Stimulated activated naive CD8-positive, alpha-beta T cell treated with anti-CD3 and anti-CD28 coated beads, Interleukin-15, Interleukin-2, amounts not matched to agents 100 ng/mL and 50 ng/mL, for 24 hours (primary cell): ENCODE measurements around the gene EPHA1.
A peak's percentile ranks its signal among the peaks of the same experiment; 100 is the strongest.

Experiments
- H3K27ac Mint-ChIP-seq: one replicate; pipeline ENCODE4 v1.8.0; 2021; ENCODE audit warnings: mild to moderate bottlenecking, mixed read lengths
- H3K27me3 Mint-ChIP-seq: one replicate; pipeline ENCODE4 v1.8.0; 2021; ENCODE audit warnings: mixed read lengths
- H3K36me3 Mint-ChIP-seq: one replicate; pipeline ENCODE4 v1.8.0; 2021; ENCODE audit warnings: low read depth, mixed read lengths
- H3K4me1 Mint-ChIP-seq: one replicate; pipeline ENCODE4 v1.8.0; 2021; ENCODE audit warnings: low read depth, mixed read lengths
- H3K4me3 Mint-ChIP-seq: one replicate; pipeline ENCODE4 v1.8.0; 2021; ENCODE audit warnings: mild to moderate bottlenecking, mixed read lengths
- H3K9me3 Mint-ChIP-seq: one replicate; pipeline ENCODE4 v1.8.0; 2021; ENCODE audit warnings: mixed read lengths

The EPHA1 gene

DNA sequence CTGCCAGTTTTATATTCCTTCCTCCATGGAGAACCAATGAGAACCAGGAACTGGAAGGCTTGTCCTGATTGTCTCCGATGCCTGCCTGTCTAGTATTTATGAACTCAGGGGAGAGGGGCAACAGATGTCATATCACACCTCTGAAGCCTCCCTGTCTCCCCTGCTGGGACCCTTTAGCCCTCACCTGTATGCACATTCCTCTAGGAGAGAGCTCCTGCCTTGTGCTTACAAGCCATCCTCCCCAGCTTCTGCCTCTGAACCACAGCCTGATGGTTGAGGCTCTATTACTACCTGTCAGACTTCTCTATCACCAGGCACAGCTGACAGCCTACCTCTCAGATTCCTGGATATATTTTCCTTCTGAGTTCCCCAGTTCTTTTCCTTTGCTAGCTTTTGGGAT, 40.3 kb downstream of the EPHA1 start:
- Mint-ChIP-seq H3K36me3 (no peaks in the 10 kb centered on the region), H3K4me1 (peaks cover 25% of the 10 kb centered on the region), H3K9me3 (no peaks in the 10 kb centered on the region), H3K27ac (no peak overlapping the region), H3K27me3 (peaks cover 23% of the 10 kb centered on the region), H3K4me3 (no peak overlapping the region)

DNA sequence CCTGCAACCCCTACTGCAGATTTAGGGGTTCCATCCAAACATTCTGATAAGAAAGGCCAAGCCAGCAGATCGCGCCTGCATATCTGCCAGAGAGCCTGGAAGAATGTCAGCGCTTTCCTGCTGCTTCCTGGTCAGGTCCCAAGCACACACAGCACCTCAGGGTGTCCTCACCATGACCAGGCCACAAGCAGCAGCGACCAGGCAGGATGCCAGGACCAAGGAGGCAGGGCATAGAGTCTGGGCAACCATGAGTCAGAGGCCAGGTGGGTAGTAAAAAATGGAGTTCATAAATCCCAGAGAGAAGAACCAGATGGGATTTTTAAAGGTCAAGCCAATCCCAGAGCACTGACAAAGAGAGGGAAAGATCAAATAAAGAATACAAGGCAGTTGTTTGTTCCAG, 40.7 kb downstream of the EPHA1 start:
- Mint-ChIP-seq H3K4me3 (no peak overlapping the region), H3K27ac (no peak overlapping the region), H3K9me3 (no peaks in the 10 kb centered on the region), H3K36me3 (no peaks in the 10 kb centered on the region), H3K27me3 (peaks cover 27% of the 10 kb centered on the region), H3K4me1 (peaks cover 21% of the 10 kb centered on the region)

DNA sequence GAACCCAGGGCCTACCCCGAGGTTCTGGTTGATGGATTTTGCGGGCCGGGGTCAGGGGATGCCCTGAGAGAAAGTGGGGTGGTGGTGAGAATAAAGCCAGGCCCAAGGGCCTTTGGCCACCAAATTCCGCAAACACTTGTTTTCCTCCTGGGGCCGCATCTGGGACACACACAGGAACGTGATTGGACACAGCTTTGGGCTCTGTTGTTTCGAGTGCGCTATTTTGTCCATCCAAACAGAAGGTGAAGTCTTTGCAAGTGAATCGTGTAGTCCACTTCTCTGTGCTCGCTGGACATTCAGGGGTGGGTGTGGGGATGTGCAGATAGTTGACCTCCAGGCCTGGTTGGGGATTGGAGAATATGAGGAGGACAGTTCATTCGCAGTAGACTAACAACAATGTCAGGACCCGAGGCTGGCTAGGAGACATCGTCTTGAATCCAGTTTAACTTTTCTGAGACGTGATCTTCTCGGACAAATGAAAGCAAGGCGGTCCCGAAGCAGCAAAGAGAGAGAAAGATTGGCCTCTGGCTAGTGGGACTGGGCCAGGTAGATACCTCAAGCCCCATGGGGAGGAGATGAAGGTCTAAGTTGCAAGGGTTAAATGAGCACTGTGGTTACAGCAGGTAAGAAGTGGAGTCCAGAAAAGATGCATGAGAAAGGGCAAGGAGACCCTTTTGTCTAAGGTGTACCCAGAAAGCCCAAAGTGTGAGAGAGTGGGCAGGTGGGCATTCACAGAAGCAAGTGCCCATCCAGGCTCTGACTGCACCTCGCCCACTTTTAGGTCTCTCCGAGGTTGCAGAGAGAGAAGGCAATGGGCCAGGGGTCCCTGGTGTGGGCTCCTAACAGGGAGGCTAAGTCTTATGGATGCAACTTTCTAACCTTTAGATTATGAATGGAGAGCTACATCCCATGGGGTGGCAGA, 45.4 kb downstream of the EPHA1 start:
- H3K27ac Mint-ChIP-seq, result no peak overlapping the region
- no peaks in the 10 kb centered on the region for H3K9me3 Mint-ChIP-seq
- no peaks in the 10 kb centered on the region for H3K36me3 Mint-ChIP-seq
- no peaks in the 10 kb centered on the region for H3K4me1 Mint-ChIP-seq
- peaks cover 37% of the 10 kb centered on the region for H3K27me3 Mint-ChIP-seq
- H3K4me3 Mint-ChIP-seq, result peak overlapping the region; percentile 69

DNA sequence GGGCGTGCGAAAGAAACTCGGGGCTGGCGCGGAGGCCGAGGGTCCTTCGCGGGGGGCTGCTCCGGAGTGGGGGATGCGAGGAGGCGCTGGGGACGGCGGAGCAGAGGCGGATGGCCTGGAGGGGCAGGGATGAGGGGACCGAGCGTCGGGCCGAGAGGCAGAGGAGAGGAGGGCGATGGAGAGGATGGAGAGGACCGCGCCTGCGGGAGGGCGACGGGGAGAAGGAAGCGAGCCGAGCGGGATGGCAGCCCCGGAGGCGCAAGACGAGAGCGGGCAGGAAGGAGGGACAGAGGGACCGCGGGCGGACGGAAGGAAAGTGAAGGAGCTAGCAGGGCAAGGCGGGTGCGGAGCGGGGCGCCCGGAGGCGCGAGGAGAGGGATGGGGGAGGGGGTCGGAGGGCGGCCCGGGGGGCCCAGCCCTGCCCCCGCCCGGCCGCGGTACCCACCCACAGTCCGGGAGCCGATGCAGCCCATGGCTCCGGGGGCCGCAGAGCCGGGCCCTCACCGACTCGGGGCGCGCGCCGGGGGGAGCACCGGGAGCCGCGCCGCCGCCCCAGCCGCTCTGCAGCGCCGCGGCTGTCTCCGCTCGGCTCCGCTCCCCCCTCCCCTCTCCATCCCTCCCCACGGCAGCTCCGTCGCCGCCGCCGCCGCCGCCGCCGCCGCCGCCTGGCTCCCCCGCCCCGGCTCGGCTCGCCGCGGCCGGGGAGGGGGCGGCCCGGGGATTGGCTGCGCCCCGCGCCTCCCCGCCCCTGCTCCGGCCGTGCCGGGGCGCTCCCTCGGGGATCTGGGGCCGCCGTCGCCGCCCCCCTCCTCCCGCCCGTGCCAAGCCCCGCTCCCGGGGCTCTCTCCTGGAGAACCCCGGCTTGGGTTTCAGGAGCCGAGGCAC, 46.3 kb downstream of the EPHA1 start, which contains the start of gene FAM131B:
FAM131B (minus strand) TSS at position 583 of the 885 bp plus-strand sequence; CDS start at position 473, 110 bp downstream.
- H3K27me3 Mint-ChIP-seq, result peaks cover 37% of the 10 kb centered on the region
- no peaks in the 10 kb centered on the region for H3K4me1 Mint-ChIP-seq
- H3K36me3 Mint-ChIP-seq, result no peaks in the 10 kb centered on the region
- H3K4me3 Mint-ChIP-seq, result peak within 1 kb of the TSS; percentile 84
- H3K9me3 Mint-ChIP-seq, result no peaks in the 10 kb centered on the region
- H3K27ac Mint-ChIP-seq, result no peak within 1 kb of the TSS

DNA sequence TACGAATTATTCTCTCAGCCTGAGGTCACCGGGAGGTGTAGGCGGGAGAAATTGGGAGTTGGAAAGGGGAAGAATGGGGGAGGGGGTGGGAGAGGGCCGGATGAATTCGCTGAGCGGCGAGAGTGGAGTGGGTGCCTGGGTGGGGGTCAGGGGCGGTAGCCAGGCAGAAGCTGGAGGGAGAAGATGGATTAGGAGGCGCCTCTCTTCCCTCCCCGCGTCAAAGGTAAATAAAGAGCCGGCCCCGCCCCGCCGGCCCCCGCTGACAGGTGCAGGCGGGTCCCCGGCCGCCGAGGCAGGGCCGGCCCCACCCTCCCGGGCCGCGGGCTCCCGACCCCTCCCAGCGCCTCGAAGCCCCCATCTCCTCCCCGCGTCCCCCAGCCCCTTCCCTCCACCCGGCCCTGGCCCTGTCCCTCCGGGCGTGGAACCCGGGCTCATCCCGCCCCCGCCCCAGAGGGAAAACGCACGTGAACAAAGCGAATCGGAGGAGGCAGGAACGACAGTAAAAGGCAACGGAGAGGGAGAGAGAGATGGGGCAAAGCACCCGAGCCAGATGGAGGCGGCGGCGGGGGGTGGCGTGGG, 47.0 kb downstream of the EPHA1 start:
- no peaks in the 10 kb centered on the region for H3K9me3 Mint-ChIP-seq
- peaks cover 37% of the 10 kb centered on the region for H3K27me3 Mint-ChIP-seq
- H3K4me1 Mint-ChIP-seq, result no peaks in the 10 kb centered on the region
- peak overlapping the region; percentile 84 for H3K4me3 Mint-ChIP-seq
- H3K27ac Mint-ChIP-seq, result no peak overlapping the region
- no peaks in the 10 kb centered on the region for H3K36me3 Mint-ChIP-seq

DNA sequence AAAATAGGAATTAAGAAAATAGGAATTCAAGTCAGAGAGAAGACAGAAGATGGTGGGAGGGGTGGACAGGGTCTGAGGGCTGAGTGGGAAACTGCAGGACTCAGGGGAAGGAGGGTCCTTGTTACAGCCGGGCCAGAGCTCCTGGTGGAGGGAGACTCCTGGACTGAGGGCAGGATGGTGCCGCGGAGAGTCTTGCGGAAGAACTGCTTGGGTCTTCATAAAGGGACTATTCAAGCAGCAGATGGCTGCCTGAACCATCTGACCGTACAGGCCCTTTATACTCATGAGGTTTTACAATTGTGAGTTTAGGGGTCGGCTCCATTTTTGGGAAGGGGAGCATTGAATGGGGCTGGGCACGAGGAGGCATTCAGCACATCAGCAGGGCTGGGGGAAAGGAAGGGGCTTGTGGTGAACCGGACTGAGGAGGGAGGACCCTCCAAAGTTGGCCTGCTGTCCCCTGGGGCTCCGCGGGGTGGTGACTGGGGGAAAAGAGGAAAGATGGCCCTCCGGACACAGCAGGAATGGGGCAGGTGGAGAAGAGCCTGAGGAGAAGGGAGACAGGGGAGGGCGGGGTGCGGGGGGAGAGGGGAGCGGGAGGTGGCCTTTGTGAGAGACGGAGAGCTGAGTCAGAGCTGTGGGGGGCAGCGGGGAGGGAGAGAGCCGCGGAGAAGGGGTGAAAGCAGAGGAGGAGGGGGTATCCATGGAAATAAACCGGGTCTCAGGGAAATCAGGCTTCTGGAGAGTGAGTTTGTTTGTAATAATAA, 47.7 kb downstream of the EPHA1 start:
- peak overlapping the region; percentile 33 for H3K4me3 Mint-ChIP-seq
- H3K36me3 Mint-ChIP-seq, result no peaks in the 10 kb centered on the region
- H3K27me3 Mint-ChIP-seq, result peaks cover 33% of the 10 kb centered on the region
- no peaks in the 10 kb centered on the region for H3K9me3 Mint-ChIP-seq
- no peak overlapping the region for H3K27ac Mint-ChIP-seq
- no peaks in the 10 kb centered on the region for H3K4me1 Mint-ChIP-seq

DNA sequence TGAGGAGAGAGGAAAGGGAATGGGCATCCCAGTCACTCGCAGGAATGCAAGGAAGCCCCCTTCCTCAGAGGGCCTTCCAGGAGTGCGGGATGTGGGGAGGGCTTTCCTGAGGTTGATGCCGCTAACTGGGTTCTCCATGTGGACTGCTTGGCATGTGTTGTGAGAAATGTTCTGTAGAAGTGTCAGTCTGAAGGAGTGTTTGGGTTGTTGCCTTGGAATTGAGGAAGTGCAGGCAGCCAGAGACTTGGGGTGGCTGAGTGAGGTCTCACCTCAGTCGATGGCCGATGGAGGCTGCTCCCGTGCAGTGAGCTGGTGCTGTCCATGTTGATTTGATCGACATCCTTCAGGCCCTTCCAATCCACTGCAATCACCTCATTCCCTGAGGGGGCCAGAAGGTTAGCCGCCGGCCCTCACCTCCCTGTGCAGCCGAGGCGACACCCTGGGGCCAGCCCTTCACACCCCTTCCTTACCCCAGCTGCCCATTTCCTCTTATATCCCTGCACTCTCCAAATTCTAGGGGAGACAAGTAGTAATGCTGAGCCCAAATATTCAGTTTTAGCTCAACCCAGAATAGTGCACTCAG, 48.8 kb downstream of the EPHA1 start:
- H3K9me3 Mint-ChIP-seq, result no peaks in the 10 kb centered on the region
- H3K4me3 Mint-ChIP-seq, result no peak overlapping the region
- no peak overlapping the region for H3K27ac Mint-ChIP-seq
- H3K36me3 Mint-ChIP-seq, result no peaks in the 10 kb centered on the region
- peaks cover 28% of the 10 kb centered on the region for H3K27me3 Mint-ChIP-seq
- H3K4me1 Mint-ChIP-seq, result no peaks in the 10 kb centered on the region

DNA sequence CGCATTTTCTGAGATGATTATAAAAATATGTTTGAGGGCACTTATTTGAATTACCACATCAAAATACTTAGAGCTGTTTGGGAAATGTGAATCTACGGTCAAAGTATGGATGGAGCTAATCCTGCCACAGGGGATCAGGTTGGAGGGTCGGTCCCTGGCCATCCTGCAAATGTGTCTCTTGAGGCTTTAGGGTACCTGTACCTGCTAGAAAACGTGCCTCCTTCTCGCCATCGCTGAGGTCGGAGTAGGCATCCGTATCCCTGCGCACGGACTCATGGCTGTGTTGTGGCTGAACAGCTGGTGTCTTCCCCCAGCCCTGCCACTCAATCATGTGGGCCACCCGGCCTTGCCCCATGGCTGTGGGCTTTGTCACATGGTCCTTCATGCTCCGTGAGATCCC, 50.0 kb downstream of the EPHA1 start:
- no peaks in the 10 kb centered on the region for H3K36me3 Mint-ChIP-seq
- no peak overlapping the region for H3K4me3 Mint-ChIP-seq
- no peaks in the 10 kb centered on the region for H3K9me3 Mint-ChIP-seq
- no peak overlapping the region for H3K27ac Mint-ChIP-seq
- no peaks in the 10 kb centered on the region for H3K4me1 Mint-ChIP-seq
- peaks cover 16% of the 10 kb centered on the region for H3K27me3 Mint-ChIP-seq

DNA sequence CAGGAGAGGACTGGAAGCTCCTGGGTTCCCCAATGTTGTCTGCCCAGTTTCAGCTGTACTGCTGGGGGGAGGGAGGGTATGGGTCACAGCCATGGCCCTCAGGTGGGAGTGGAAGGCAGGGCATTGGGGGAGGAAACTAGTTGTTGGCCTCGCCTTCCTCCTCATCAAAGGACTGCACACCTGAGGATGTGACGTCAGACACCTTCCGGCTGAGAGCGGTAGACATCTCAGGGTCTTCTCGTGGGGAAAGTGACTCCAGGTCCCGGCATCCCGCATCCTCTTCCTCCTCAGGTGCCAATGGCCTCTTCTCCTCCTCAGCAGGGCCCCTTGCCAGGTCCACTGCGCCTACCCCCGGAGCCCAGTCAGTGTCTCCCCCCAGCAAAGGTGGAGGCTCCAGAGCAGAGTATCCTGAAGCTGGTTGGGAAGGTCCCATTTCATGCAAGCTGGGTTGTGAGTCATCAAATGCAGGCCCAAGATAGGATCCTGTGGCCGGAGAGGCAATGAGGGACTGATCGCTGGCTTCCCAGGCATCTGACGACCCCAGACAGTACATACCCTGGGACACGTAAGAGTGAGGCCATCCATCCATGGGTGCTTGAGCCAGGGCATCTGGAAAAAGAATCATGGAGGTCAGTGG, 52.1 kb downstream of the EPHA1 start:
- peaks cover 9% of the 10 kb centered on the region for H3K27me3 Mint-ChIP-seq
- H3K36me3 Mint-ChIP-seq, result no peaks in the 10 kb centered on the region
- H3K27ac Mint-ChIP-seq, result no peak overlapping the region
- no peaks in the 10 kb centered on the region for H3K9me3 Mint-ChIP-seq
- H3K4me1 Mint-ChIP-seq, result no peaks in the 10 kb centered on the region
- no peak overlapping the region for H3K4me3 Mint-ChIP-seq

DNA sequence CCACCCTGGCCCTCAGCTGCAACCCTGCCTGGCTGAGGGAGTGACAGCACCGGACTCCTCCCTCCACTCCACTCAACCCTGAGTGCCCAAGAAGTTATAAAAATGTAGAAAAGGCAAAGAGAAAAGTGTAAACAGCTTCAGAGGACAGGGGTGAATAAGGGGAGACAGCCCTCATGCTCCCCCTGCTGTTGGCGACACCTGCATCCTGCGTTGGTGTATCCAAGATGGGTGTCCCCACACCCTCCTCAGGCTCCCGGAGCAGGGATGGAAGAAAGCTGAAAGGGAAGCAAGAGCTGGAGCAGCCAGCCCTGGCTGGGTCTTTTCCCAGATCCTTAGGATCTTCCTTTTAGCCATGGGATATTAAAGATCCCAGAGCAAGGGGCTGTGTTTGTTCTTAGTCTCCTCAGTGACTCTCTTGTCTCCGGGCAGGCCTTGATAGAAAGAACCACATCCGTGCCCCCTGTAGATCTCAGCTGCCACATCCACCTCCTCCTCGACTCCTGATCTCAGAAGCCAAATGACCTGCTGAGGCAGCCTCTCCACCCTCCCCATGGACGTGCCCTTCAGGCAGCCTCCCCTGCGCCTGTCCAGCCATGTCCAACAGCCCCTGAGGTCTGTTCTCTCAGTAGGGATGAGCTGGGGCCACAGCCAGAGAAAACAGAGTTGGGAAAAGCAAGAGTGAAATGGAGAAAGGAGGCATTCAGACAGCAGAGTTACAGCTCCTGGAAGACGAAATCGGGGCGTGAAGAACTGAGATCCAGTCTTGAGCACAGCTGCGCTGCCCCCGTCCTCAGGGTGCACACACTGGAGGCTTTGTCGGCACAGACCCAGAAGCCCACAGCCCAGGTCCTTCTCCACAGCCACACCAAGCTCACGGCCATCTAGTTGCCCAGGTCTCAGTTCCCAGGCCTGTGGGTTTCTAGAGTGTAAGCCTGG, 52.9 kb downstream of the EPHA1 start:
- H3K27ac Mint-ChIP-seq, result no peak overlapping the region
- no peak overlapping the region for H3K4me3 Mint-ChIP-seq

DNA sequence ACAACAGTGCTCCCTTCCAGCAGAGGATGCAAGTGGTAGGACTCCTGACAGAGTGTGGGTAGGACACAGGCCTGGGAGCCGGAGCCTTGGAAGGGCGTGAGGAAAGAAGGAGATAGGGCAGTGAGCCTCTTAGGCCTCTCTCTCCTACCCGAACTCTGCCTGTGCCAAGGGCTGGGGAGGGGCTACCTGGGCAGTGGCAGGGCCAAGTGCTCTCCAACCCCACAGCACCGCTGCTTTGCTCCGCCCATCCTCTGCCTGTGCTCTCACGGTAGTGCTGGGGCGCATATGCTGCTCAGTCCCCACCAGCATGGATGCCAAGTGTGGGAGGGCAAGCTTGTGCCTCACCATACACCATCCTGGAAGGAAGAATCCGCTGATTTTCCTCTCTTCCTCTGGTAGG, 53.7 kb downstream of the EPHA1 start:
- H3K36me3 Mint-ChIP-seq, result no peaks in the 10 kb centered on the region
- H3K27ac Mint-ChIP-seq, result no peak overlapping the region
- H3K4me3 Mint-ChIP-seq, result no peak overlapping the region
- no peaks in the 10 kb centered on the region for H3K4me1 Mint-ChIP-seq
- H3K9me3 Mint-ChIP-seq, result no peaks in the 10 kb centered on the region
- no peaks in the 10 kb centered on the region for H3K27me3 Mint-ChIP-seq

More for the DNA sequence above, 52.9 kb downstream of the EPHA1 start:
- no peaks in the 10 kb centered on the region for H3K4me1 Mint-ChIP-seq
- H3K27me3 Mint-ChIP-seq, result peaks cover 5% of the 10 kb centered on the region
- H3K9me3 Mint-ChIP-seq, result no peaks in the 10 kb centered on the region
- no peaks in the 10 kb centered on the region for H3K36me3 Mint-ChIP-seq

DNA sequence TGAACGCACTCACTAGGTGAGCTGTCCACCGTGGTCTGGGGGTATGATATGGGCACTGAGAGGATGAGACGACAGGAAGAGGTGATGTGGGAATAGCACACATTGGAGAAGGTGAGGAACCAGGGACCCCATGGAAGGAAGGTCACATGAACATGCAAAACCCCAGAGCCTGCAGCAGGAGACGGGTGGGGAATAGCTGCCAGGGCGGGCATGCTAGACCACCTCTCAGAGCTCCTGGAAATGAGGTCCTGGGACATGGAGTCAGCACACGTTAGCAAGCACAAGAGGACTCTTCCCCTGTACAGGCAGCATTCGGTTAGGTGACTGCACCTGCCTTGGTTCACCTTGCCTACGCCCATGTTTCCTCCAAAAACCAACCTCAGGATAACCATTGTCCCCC, 54.3 kb downstream of the EPHA1 start:
- Mint-ChIP-seq H3K4me3 (no peak overlapping the region), H3K27me3 (no peaks in the 10 kb centered on the region), H3K36me3 (no peaks in the 10 kb centered on the region), H3K4me1 (no peaks in the 10 kb centered on the region), H3K9me3 (no peaks in the 10 kb centered on the region), H3K27ac (no peak overlapping the region)

DNA sequence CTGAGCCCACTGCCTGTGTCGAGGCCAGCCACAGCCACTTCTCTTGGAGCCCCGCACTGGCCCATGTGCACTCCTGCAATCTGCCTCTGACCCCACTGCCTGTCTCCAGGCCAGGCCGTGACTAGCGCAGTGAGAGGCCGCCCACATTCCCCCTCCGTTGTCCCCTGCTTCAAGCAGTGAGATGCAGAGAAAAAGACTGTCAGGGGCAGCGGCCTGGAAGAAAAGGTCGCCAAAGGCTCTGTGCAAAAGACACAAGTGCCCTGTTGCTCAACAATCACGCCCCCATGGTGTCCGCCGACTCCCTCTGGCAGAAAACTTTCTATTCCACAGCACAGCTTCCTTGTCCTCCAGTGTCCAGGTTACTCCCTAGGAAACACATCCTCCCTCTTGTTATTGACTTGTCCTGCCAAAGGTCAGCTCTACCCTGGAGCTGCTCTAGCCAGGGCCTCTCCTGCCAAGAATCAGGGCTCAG, 56.1 kb downstream of the EPHA1 start:
- H3K36me3 Mint-ChIP-seq, result no peaks in the 10 kb centered on the region
- H3K9me3 Mint-ChIP-seq, result no peaks in the 10 kb centered on the region
- H3K4me3 Mint-ChIP-seq, result no peak overlapping the region
- H3K27me3 Mint-ChIP-seq, result no peaks in the 10 kb centered on the region
- no peaks in the 10 kb centered on the region for H3K4me1 Mint-ChIP-seq
- no peak overlapping the region for H3K27ac Mint-ChIP-seq
